Vagina (tissue), 2 donors: ENCODE results near the gene NOM1. TPM values are rescaled to one million over a fixed set of nuclear protein-coding genes. Genes with fewer than 3 reads are reported as not detected.

Experiments
- DNase-seq, 2 donors: peaks; one replicate each; pipeline ENCODE4 v3.0.0-alpha.2; 2017; ENCODE audit errors: extremely low spot score in 2 of 2
- H3K27ac ChIP-seq: fragments of 200-600 bp; sonication (generic); one replicate; pipeline ENCODE4 v1.5.1; 2019
- H3K27me3 ChIP-seq: fragments of 200-600 bp; sonication (generic); one replicate; pipeline ENCODE4 v1.5.1; 2019
- H3K36me3 ChIP-seq, 2 donors: fragments of 200-600 bp; sonication (generic); one replicate each; pipeline ENCODE4 v1.5.1; 2017 to 2019
- H3K4me1 ChIP-seq: fragments of 200-600 bp; sonication (generic); one replicate; pipeline ENCODE4 v1.5.1; 2019
- H3K4me3 ChIP-seq, 2 donors: fragments of 200-600 bp; sonication (generic); 1 replicate in 1 of 2; 2 replicates in 1 of 2; pipeline ENCODE4 v1.5.1; 2016 to 2019
- H3K9me3 ChIP-seq: fragments of 200-600 bp; sonication (generic); one replicate; pipeline ENCODE4 v1.5.1; 2019
- POLR2A ChIP-seq, 2 donors: fragments of 450-650 bp; IDR thresholded peaks; one replicate each; pipeline ENCODE4 v1.6.1; 2017; ENCODE audit warnings: antibody characterized with exemption in 2 of 2, mild to moderate bottlenecking in 2 of 2, moderate library complexity in 2 of 2
- POLR2AphosphoS5 ChIP-seq, 2 donors: sonication (generic); formaldehyde crosslinking; IDR thresholded peaks; one replicate each; pipeline ENCODE4 v1.9.0; 2017; ENCODE audit warnings: antibody characterized with exemption in 2 of 2, mild to moderate bottlenecking in 2 of 2, low read depth in 1 of 2; ENCODE audit not compliant: insufficient read depth in 1 of 2
- intact Hi-C: fragments of 100-400 bp; cut with DNase I; formaldehyde crosslinking; loops from one replicate; pipeline ENCODE4 v1.15.1; 2023
- total RNA-seq: library from RNA; depleted of rRNA; stranded (reverse); fragments of >200 nt; gene quantifications from one replicate; pipeline ENCODE4 v1.2.3, GENCODE V29; 2016
- TF ChIP-seq, protein P1 (sequence below), 3 experiments: fragments of 450-650 bp in 2 of 3; fragments of 200-600 bp in 1 of 3; sonication (generic) in 1 of 3; IDR thresholded peaks; one replicate each; pipeline ENCODE4 v1.5.1; 2017 to 2019; ENCODE audit warnings: antibody characterized with exemption in 3 of 3, mild to moderate bottlenecking in 2 of 3, moderate library complexity in 2 of 3

The NOM1 gene
- total RNA-seq, 1 donor from 2014 or later, result 28.5 TPM

DNA sequence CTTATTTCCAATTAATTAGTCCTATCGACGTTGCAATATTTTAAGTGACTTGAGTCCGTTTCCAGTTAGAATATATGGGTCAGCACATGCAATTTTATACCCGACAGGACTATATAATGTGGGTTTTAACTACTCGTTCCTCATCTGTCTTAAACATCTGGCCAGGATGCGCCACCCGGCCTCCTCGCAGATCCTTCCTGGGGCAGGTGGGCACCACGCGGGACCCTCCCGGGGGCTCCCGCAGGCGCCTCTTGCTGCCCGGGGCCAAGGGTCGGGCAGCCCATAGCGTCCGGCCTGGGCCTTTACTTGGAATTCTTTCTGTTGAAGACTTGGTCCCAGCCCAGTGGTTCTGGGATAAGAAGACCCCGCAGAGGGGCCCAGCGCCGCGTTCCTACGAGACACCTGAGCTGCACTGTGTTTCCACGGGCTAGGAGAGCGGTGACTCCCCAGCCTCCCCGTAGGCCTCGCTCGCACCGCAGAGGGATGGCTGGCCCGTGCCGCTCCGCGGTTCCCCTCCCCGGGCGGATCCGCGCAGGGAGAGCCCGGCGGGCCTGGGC is 71.1 kb downstream of the NOM1 start:
- Histone ChIP-seq H3K27me3 (peaks cover 36% of the 10 kb centered on the region), H3K9me3 (no peaks in the 10 kb centered on the region), H3K36me3 (no peaks in the 10 kb centered on the region), H3K4me3 (peak overlapping the region in 1 of 2 donors; percentile 18), H3K27ac (no peak overlapping the region), H3K4me1 (peaks cover 27% of the 10 kb centered on the region)
- intact Hi-C loops, result loop anchor here (10.0 kb wide), 1 partner anchor 1344 kb away; no protein-coding TSS in a partner anchor
- TF ChIP-seq, protein P1, sequence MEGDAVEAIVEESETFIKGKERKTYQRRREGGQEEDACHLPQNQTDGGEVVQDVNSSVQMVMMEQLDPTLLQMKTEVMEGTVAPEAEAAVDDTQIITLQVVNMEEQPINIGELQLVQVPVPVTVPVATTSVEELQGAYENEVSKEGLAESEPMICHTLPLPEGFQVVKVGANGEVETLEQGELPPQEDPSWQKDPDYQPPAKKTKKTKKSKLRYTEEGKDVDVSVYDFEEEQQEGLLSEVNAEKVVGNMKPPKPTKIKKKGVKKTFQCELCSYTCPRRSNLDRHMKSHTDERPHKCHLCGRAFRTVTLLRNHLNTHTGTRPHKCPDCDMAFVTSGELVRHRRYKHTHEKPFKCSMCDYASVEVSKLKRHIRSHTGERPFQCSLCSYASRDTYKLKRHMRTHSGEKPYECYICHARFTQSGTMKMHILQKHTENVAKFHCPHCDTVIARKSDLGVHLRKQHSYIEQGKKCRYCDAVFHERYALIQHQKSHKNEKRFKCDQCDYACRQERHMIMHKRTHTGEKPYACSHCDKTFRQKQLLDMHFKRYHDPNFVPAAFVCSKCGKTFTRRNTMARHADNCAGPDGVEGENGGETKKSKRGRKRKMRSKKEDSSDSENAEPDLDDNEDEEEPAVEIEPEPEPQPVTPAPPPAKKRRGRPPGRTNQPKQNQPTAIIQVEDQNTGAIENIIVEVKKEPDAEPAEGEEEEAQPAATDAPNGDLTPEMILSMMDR (IDR thresholded peaks at IDR 0.05), result no peak
- TF ChIP-seq POLR2AphosphoS5 (IDR thresholded peaks at IDR 0.05; ENCODE audit: insufficient read depth in 1 of 2, low read depth in 1 of 2) (no peak), POLR2A (IDR thresholded peaks at IDR 0.05) (no peak)
- DNase-seq, result no peak

DNA sequence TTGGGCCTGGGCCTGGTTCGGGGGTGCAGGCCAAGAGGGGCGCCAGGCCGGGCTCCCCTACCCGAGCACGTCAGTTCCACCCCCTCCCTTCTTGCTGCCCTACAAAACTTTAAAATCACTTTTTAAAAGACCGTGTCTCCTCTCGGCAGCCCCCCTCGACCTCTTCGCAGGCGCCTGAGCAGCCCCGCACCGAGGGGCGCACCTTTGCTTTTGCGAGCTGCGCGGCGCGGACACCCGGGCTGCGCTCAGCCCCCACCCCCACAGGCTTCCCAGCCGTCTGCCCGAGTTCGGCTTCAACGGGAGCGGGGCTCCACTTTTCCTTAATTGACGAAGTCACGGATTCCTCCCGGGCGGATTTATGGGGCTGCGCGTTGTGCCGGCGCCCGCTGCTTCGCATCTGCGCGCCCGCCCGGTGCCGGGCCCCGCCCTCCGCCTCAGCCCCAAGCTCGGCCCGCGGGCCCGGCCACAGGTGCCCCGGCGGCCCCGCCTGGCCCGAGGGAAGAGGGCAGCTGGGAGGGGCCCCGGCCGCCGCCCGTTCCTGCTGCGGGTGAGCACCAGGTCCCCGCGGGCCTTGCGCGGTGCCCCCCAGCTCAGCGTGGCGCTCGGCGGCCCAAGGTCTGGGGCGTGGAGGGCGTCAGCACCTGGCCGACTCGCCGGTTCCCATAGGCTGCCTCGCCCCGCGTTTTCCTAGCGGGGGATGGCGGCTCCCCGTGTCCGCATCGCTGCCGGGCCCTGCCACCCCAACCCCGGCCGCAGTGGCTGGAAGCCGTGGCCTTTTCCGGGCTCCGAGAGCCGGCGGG is 71.8 kb downstream of the NOM1 start:
- H3K4me1 ChIP-seq, result peaks cover 27% of the 10 kb centered on the region
- TF ChIP-seq, protein P1 (IDR thresholded peaks at IDR 0.05), result no peak
- no peak for TF ChIP-seq POLR2AphosphoS5 (IDR thresholded peaks at IDR 0.05; ENCODE audit: insufficient read depth in 1 of 2, low read depth in 1 of 2)
- TF ChIP-seq POLR2A (IDR thresholded peaks at IDR 0.05), result no peak
- H3K27ac ChIP-seq, result no peak overlapping the region
- H3K36me3 ChIP-seq, result no peaks in the 10 kb centered on the region
- DNase-seq, result no peak
- intact Hi-C loops, result loop anchor here (10.0 kb wide), 1 partner anchor 1344 kb away; no protein-coding TSS in a partner anchor
- peaks cover 36% of the 10 kb centered on the region for H3K27me3 ChIP-seq
- no peaks in the 10 kb centered on the region for H3K9me3 ChIP-seq
- peak overlapping the region in 1 of 2 donors; percentile 18 for H3K4me3 ChIP-seq

DNA sequence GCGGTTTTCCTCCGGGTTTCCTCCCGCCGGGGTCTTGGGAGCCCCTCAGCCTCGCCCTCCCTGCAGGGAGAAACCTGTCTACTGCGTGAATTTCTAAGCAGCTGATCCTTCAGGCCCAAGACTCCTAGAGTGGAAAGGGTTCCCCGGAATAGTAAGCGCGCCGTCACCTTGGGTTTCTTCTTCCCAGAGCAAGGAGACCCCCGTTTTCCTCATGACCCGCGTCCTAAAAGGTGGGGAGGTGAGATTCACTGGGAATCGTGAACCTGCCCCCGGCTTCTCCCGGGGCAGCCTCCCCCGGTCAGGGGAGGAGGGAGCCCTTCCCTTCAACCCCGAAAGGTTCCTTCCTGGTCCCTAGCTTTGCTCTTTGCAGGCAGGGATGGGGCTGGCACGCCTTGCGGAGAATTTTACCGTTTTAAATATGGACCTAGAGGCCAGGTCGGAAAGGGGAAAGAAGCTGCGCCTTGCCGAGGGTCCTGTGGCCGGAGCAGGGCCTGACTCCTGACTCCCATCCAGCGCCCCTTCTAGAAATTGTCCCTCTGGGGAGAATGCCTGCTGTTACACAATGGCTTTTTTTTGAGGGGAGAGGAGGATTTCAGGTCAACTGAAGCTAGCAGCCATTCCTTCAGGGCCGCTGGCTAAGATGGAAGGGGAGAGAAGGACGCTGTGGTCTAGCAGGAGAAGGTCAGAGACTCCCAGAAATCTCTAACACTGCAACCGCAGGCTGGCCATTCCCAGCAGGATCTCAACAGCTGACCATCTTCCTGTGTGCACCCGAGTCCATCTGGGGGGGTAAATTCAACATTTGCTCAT is 72.6 kb downstream of the NOM1 start:
- intact Hi-C loops, result loop anchor here (10.0 kb wide), 1 partner anchor 1343 kb away; no protein-coding TSS in a partner anchor
- no peaks in the 10 kb centered on the region for H3K9me3 ChIP-seq
- TF ChIP-seq, protein P1 (IDR thresholded peaks at IDR 0.05), result no peak
- TF ChIP-seq POLR2AphosphoS5 (IDR thresholded peaks at IDR 0.05; ENCODE audit: insufficient read depth in 1 of 2, low read depth in 1 of 2) (no peak), POLR2A (IDR thresholded peaks at IDR 0.05) (no peak)
- H3K36me3 ChIP-seq, result no peaks in the 10 kb centered on the region
- H3K4me1 ChIP-seq, result peaks cover 27% of the 10 kb centered on the region
- H3K27me3 ChIP-seq, result peaks cover 36% of the 10 kb centered on the region
- H3K4me3 ChIP-seq, result peak overlapping the region in 1 of 2 donors; percentile 18
- H3K27ac ChIP-seq, result no peak overlapping the region
- no peak for DNase-seq

Other genes with a start within 250 kb of the NOM1 start
- gene LMBR1, start 56.5 kb upstream of the NOM1 start, total RNA-seq, result 45.7 TPM
- not detected for gene MNX1, start 61.0 kb downstream of the NOM1 start, total RNA-seq
- gene UBE3C, start 189.2 kb downstream of the NOM1 start, total RNA-seq, result 69.5 TPM